Neuronal stem cell (in vitro differentiated cells): ENCODE measurements around the gene LRRC26.

Experiments
- DNase-seq: peaks from one replicate; pipeline ENCODE4 v3.0.0-alpha.2; 2013; ENCODE audit warnings: low spot score
- H2AFZ ChIP-seq: one replicate; pipeline ENCODE4 v1.6.1; 2013; ENCODE audit warnings: mild to moderate bottlenecking, low read length, inconsistent platforms
- H2AK5ac ChIP-seq: 2 replicates; pipeline ENCODE4 v1.6.1; 2013; ENCODE audit warnings: low read depth, mild to moderate bottlenecking, inconsistent platforms, low read length, moderate library complexity, mixed read lengths
- H2BK120ac ChIP-seq: 2 replicates; pipeline ENCODE4 v1.6.1; 2013; ENCODE audit warnings: low read depth, mild to moderate bottlenecking, inconsistent platforms, low read length, moderate library complexity, mixed read lengths
- H2BK12ac ChIP-seq: one replicate; pipeline ENCODE4 v1.6.1; 2013; ENCODE audit warnings: low read length, inconsistent platforms
- H2BK15ac ChIP-seq: 2 replicates; pipeline ENCODE4 v1.6.1; 2013; ENCODE audit warnings: mild to moderate bottlenecking, low read length, inconsistent platforms, mixed read lengths
- H2BK5ac ChIP-seq: one replicate; pipeline ENCODE4 v1.6.1; 2013; ENCODE audit warnings: inconsistent platforms, mild to moderate bottlenecking, low read length, moderate library complexity
- H3K14ac ChIP-seq: one replicate; pipeline ENCODE4 v1.6.1; 2013; ENCODE audit warnings: low read length, inconsistent platforms
- H3K18ac ChIP-seq: 2 replicates; pipeline ENCODE4 v1.6.1; 2013; ENCODE audit warnings: low read length, inconsistent platforms
- H3K23ac ChIP-seq: 2 replicates; pipeline ENCODE4 v1.6.1; 2013; ENCODE audit warnings: low read depth, mild to moderate bottlenecking, mixed read lengths, low read length, inconsistent platforms; ENCODE audit not compliant: poor library complexity
- H3K27ac ChIP-seq: replicated peaks from 3 replicates; pipeline ENCODE4 v1.5.1; 2013; ENCODE audit warnings: low read length, inconsistent platforms
- H3K27me3 ChIP-seq, 3 experiments: 2 replicates each; pipeline ENCODE4 v1.6.1; 2013; ENCODE audit warnings: low read length in 3 of 3, mild to moderate bottlenecking in 2 of 3, inconsistent platforms in 1 of 3, low read depth in 1 of 3, mixed read lengths in 1 of 3, moderate library complexity in 1 of 3; ENCODE audit not compliant: control insufficient read depth in 3 of 3, insufficient read depth in 3 of 3
- H3K36me3 ChIP-seq, 2 donors: replicated peaks in 1 of 2; 2 replicates each; pipeline ENCODE4 v1.6.1; 2013; ENCODE audit warnings: low read length in 2 of 2; ENCODE audit not compliant: control insufficient read depth in 2 of 2, insufficient read depth in 2 of 2
- H3K4ac ChIP-seq: 2 replicates; pipeline ENCODE4 v1.6.1; 2013; ENCODE audit warnings: inconsistent platforms, mild to moderate bottlenecking, low read length, moderate library complexity
- H3K4me1 ChIP-seq, 2 donors: 1 replicate in 1 of 2; 2 replicates in 1 of 2; pipeline ENCODE4 v1.6.1; 2013; ENCODE audit warnings: low read length in 2 of 2, low read depth in 1 of 2; ENCODE audit not compliant: control insufficient read depth in 2 of 2, insufficient read depth in 1 of 2
- H3K4me2 ChIP-seq: one replicate; pipeline ENCODE4 v1.6.1; 2013; ENCODE audit warnings: mild to moderate bottlenecking, low read length, inconsistent platforms; ENCODE audit not compliant: insufficient read depth, poor library complexity, severe bottlenecking
- H3K4me3 ChIP-seq, 2 donors: 2 replicates each; pipeline ENCODE4 v1.5.1; 2013; ENCODE audit warnings: low read length in 2 of 2, mild to moderate bottlenecking in 2 of 2, inconsistent platforms in 1 of 2, moderate library complexity in 1 of 2
- H3K79me1 ChIP-seq: one replicate; pipeline ENCODE4 v1.6.1; 2013; ENCODE audit warnings: low read depth, mild to moderate bottlenecking, inconsistent platforms, low read length, moderate library complexity
- H3K9ac ChIP-seq: one replicate; pipeline ENCODE4 v1.6.1; 2013; ENCODE audit warnings: mild to moderate bottlenecking, low read depth, low read length, inconsistent platforms; ENCODE audit not compliant: poor library complexity
- H3K9me3 ChIP-seq, 2 donors: replicated peaks in 1 of 2; 2 replicates each; pipeline versions ENCODE3 to v1.6.1; 2013; ENCODE audit warnings: low read length in 2 of 2, mild to moderate bottlenecking in 2 of 2, inconsistent platforms in 1 of 2, low read depth in 1 of 2, mixed read lengths in 1 of 2, moderate library complexity in 1 of 2; ENCODE audit not compliant: control insufficient read depth in 2 of 2, insufficient read depth in 1 of 2
- H4K8ac ChIP-seq: one replicate; pipeline ENCODE4 v1.6.1; 2013; ENCODE audit warnings: low read depth, mild to moderate bottlenecking, inconsistent platforms, low read length, moderate library complexity
- H4K91ac ChIP-seq: one replicate; pipeline ENCODE4 v1.6.1; 2013; ENCODE audit warnings: low read length, low read depth, mild to moderate bottlenecking, inconsistent platforms; ENCODE audit not compliant: poor library complexity
- WGBS, 2 donors: extraction: QIAGEN DNeasy Blood & Tissue Kit; methylation state at CpG; one replicate each; pipeline ENCODE4 v1.1.7; 2013; ENCODE audit warnings: missing lambda C conversion rate in 2 of 2, mixed read lengths in 1 of 2; ENCODE audit not compliant: insufficient read length in 2 of 2, insufficient replicate concordance in 1 of 2; ENCODE audit errors: extremely low coverage in 2 of 2; 5-methylcytosine and 5-hydroxymethylcytosine counted together

The LRRC26 gene

DNA sequence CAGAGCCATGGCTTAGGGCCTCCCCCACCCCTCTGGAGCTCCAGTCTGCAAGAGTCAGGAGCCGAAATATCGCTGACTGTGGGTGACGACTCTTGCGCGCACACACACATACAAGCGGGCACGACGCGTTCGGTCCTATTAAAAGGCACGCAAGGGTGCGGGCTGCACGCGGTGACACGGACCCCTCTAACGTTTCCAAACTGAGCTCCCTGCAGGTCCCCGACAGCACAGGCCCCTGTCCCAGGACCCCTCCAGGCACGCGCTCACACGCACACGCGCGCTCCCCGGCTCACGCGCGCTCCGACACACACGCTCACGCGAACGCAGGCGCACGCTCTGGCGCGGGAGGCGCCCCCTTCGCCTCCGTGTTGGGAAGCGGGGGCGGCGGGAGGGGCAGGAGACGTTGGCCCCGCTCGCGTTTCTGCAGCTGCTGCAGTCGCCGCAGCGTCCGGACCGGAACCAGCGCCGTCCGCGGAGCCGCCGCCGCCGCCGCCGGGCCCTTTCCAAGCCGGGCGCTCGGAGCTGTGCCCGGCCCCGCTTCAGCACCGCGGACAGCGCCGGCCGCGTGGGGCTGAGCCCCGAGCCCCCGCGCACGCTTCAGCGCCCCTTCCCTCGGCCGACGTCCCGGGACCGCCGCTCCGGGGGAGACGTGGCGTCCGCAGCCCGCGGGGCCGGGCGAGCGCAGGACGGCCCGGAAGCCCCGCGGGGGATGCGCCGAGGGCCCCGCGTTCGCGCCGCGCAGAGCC is 31.0 kb downstream of the LRRC26 start, which contains the start of gene GRIN1:
Gene GRIN1, plus strand, starts transcription at position 433 of the 746 bp plus-strand sequence. CDS start 333 bp downstream, outside the sequence.
- Histone ChIP-seq H3K79me1 (peaks cover 2% of the 10 kb centered on the region), H3K23ac (peak within 1 kb of the TSS; percentile 73), H3K4me3 (peak within 1 kb of the TSS in 1 of 2 donors; percentile 68), H3K9ac (peak within 1 kb of the TSS; percentile 44), H3K27me3 (peaks cover 10 to 84% (median 76%) of the 10 kb centered on the region in 3 experiments), H3K14ac (peak within 1 kb of the TSS; percentile 89), H4K91ac (no peak within 1 kb of the TSS), H3K27ac (no peak within 1 kb of the TSS), H2BK15ac (no peak within 1 kb of the TSS), H2BK120ac (no peak within 1 kb of the TSS), H3K9me3 (peaks cover 0 to 5% of the 10 kb centered on the region in 2 donors), H4K8ac (no peak within 1 kb of the TSS), H3K36me3 (no peaks in the 10 kb centered on the region), H3K4me1 (peaks cover 0 to 2% of the 10 kb centered on the region in 2 donors), H2AFZ (no peak within 1 kb of the TSS), H3K4ac (no peak within 1 kb of the TSS), H2BK5ac (no peak within 1 kb of the TSS), H3K18ac (no peak within 1 kb of the TSS), H2BK12ac (no peak within 1 kb of the TSS), H3K4me2 (peak within 1 kb of the TSS; percentile 2), H2AK5ac (no peak within 1 kb of the TSS)
- DNase-seq, result peak; percentile 60
- no CpG with 5 or more reads among the region's 104 CpGs for WGBS, 2 donors

DNA sequence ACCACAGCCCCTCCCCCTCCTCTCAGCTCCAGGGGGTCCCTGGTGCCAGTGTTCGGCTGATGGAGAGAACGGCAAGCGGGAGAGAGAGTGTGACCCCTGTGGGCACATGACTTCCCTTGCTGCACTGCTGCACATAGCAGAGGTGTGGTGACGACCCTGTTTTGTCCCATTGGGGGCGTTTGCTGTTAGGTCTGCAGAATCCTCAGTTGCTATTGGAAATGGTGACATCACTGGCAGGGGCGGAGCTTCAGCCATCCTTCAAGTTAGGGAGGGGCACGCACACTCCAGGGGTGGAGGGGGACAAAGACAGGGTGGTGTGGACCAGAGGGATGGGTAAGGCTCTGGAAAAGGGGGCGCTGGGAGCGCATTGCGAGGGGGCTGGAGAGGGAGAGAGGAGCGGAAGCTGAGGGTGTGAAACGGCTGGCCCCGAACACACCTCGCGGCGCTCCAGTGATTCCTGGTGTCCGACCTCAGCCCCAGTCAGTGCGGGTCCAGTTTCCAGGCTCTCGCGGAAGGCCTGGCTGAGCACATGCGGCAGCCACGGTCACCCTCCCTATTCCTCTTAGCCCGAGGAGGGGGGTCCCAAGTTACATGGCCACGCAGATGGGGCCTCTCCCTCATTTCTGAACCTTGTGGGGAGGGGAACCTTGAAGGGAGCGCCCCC is 31.7 kb downstream of the LRRC26 start:
- no peak overlapping the region for H3K9ac ChIP-seq
- no peak overlapping the region for H3K4ac ChIP-seq
- no peak overlapping the region for H2AFZ ChIP-seq
- H3K4me3 ChIP-seq, result no peak overlapping the region
- WGBS, 2 donors, result no CpG with 5 or more reads among the region's 25 CpGs
- H2AK5ac ChIP-seq, result no peak overlapping the region
- peaks cover 2% of the 10 kb centered on the region for H3K79me1 ChIP-seq
- H2BK5ac ChIP-seq, result no peak overlapping the region
- no peak overlapping the region for H2BK15ac ChIP-seq
- H3K4me1 ChIP-seq, result peaks cover 0 to 2% of the 10 kb centered on the region in 2 donors
- H3K4me2 ChIP-seq, result no peak overlapping the region
- no peaks in the 10 kb centered on the region for H3K36me3 ChIP-seq
- no peak overlapping the region for H3K23ac ChIP-seq
- DNase-seq, result no peak
- H2BK120ac ChIP-seq, result no peak overlapping the region
- no peak overlapping the region for H3K14ac ChIP-seq
- H3K9me3 ChIP-seq, result peaks cover 0 to 5% of the 10 kb centered on the region in 2 donors
- no peak overlapping the region for H3K27ac ChIP-seq
- no peak overlapping the region for H3K18ac ChIP-seq
- H4K8ac ChIP-seq, result no peak overlapping the region
- H4K91ac ChIP-seq, result no peak overlapping the region
- H2BK12ac ChIP-seq, result no peak overlapping the region
- peaks cover 10 to 77% (median 71%) of the 10 kb centered on the region in 3 experiments for H3K27me3 ChIP-seq

DNA sequence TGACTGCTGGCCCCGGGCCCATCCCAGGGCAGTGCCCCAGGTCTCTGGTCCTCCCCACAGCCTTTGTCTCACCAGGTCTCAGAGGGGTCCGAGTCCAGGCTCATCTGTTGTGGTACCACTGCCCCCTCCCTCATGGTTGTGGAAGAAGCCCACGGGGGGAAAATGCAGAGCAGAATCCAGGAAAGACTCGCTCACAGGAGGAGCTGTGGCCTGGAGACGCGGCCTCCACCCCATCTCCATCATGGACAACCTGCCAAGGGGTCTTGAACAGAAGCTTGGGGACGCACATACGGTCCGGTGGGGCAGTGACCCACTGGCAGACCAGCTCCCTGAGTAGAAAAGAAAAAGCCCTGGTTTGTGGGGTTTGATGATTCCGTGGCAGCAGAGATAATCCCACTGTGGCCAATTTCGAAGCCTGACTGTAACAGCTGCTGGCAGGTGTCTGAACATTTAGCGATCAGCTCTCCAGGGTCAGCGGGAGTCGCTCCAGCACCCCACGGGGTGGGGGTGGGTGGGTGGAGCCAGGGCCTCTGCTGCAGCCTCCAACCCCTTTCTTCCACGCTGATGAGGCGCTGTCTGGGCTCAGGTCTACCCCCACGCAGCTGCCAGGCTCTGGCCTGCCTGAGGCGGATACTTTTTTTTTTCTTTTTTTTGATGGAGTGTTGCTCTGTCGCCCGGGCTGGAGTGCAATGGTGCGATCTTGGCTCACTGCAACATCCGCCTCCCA is 32.8 kb downstream of the LRRC26 start:
- Histone ChIP-seq H2BK12ac (no peak overlapping the region), H3K4ac (no peak overlapping the region), H2BK5ac (no peak overlapping the region), H3K36me3 (no peaks in the 10 kb centered on the region), H3K14ac (no peak overlapping the region), H2BK120ac (no peak overlapping the region), H3K4me3 (peak overlapping the region in 1 of 2 donors; percentile 22), H3K79me1 (peaks cover 2% of the 10 kb centered on the region), H2AK5ac (no peak overlapping the region), H3K9ac (no peak overlapping the region), H3K9me3 (peaks cover 0 to 5% of the 10 kb centered on the region in 2 donors), H2AFZ (no peak overlapping the region), H3K27me3 (peaks cover 10 to 65% (median 62%) of the 10 kb centered on the region in 3 experiments), H3K27ac (no peak overlapping the region), H2BK15ac (no peak overlapping the region), H3K18ac (no peak overlapping the region), H4K8ac (no peak overlapping the region), H4K91ac (no peak overlapping the region), H3K23ac (no peak overlapping the region), H3K4me2 (no peak overlapping the region), H3K4me1 (peaks cover 0 to 2% of the 10 kb centered on the region in 2 donors)
- DNase-seq, result no peak
- no CpG with 5 or more reads among the region's 23 CpGs for WGBS, 2 donors
